Airway epithelial cell (primary cell): ENCODE data around the gene ZFP91. TPM values are rescaled to one million over a fixed set of nuclear protein-coding genes. Genes with fewer than 3 reads are reported as not detected.

Experiments
- total RNA-seq: library from RNA; depleted of rRNA; stranded (reverse); fragments of >200 nt; gene quantifications from 2 replicates; pipeline ENCODE4 v1.2.3, GENCODE V29; 2015

ZFP91 gene
- 30.9 and 38.4 TPM in 2 replicates for total RNA-seq

GRCh38 chr11:58578635-58579191 is at the start of gene ZFP91:
Gene ZFP91 (plus strand): TSS chr11:58579063. CDS start chr11:58579282, 219 bp downstream.

GRCh38 chr11:58575377-58576020 is 3.4 kb upstream of the ZFP91 start, which contains the start of gene LPXN:
Gene LPXN (minus strand): TSS chr11:58575856. CDS start chr11:58575772, 84 bp downstream.

GRCh38 chr11:58622344-58622743 is 43.5 kb downstream of the ZFP91 start, which contains the start of gene CNTF:
Gene CNTF (plus strand): TSS chr11:58622665. CDS start chr11:58622753, 88 bp downstream.

Other genes starting within 250 kb of the ZFP91 start
- gene OR5B17, start 220.0 kb upstream of the ZFP91 start, total RNA-seq: not detected in 2 replicates
- not detected in 2 replicates for gene OR5B3, start 172.2 kb upstream of the ZFP91 start, total RNA-seq
- gene OR5B2, start 150.9 kb upstream of the ZFP91 start, total RNA-seq: not detected in 2 replicates
- gene OR5B12, start 136.8 kb upstream of the ZFP91 start, total RNA-seq: not detected in 2 replicates
- gene OR5B21, start 71.0 kb upstream of the ZFP91 start, total RNA-seq: not detected in 2 replicates
- gene LPXN, start 3.2 kb upstream of the ZFP91 start, total RNA-seq: 9.5 and 11.8 TPM in 2 replicates
- 0.23 and 0.92 TPM in 2 replicates for gene CNTF, start 43.6 kb downstream of the ZFP91 start, total RNA-seq
- gene GLYAT, start 152.9 kb downstream of the ZFP91 start, total RNA-seq: not detected in 2 replicates